H1 (cell line): Measurements from ENCODE around the gene STAM. TPM values are rescaled to one million over a fixed set of nuclear protein-coding genes. Genes with fewer than 3 reads are reported as not detected.

Experiments used
- CTCF ChIA-PET: fragments of 300-600 bp; sonication (Branson Sonifier 250); formaldehyde crosslinking; loops from one replicate; lab custom pipeline; 2021; ENCODE audit not compliant: partially characterized antibody; lab: Charles Lee
- POLR2A ChIA-PET: fragments of 300-600 bp; sonication (Branson Sonifier 250); formaldehyde crosslinking; loops from one replicate; lab custom pipeline; 2021; ENCODE audit warnings: inconsistent platforms; ENCODE audit not compliant: partially characterized antibody; lab: Charles Lee
- DNase-seq, 2 experiments: peaks; one replicate each; pipeline versions ENCODE4 v3.0.0 to v3.0.0-alpha.2; 2010 to 2022; ENCODE audit warnings: low spot score in 2 of 2, low read depth in 1 of 2, mixed read lengths in 1 of 2
- FAIRE-seq: peaks from 2 replicates; lab custom pipeline; 2011; peaks lifted over from hg19 to GRCh38; lab: Jason Lieb, UNC
- H2AFZ ChIP-seq: 2 replicates; pipeline ENCODE4 v1.8.1; 2012; ENCODE audit warnings: low read length, inconsistent platforms
- H2AK5ac ChIP-seq: 2 replicates; pipeline ENCODE4 v1.6.1; 2013; ENCODE audit warnings: low read depth, low read length
- H2BK120ac ChIP-seq: replicated peaks from 2 replicates; pipeline ENCODE3; 2013; ENCODE audit warnings: low read depth, low read length, inconsistent platforms
- H2BK12ac ChIP-seq: 2 replicates; pipeline ENCODE4 v1.6.1; 2013; ENCODE audit warnings: low read depth, low read length
- H2BK15ac ChIP-seq: 2 replicates; pipeline ENCODE4 v1.6.1; 2013; ENCODE audit warnings: low read length
- H2BK20ac ChIP-seq: 2 replicates; pipeline ENCODE4 v1.6.1; 2013; ENCODE audit warnings: low read length
- H2BK5ac ChIP-seq: 2 replicates; pipeline ENCODE4 v1.6.1; 2013; ENCODE audit warnings: low read depth, low read length
- H3K14ac ChIP-seq: 2 replicates; pipeline ENCODE4 v1.6.1; 2013; ENCODE audit warnings: inconsistent platforms; ENCODE audit not compliant: insufficient read length
- H3K18ac ChIP-seq: 2 replicates; pipeline ENCODE4 v1.6.1; 2013; ENCODE audit warnings: low read length; ENCODE audit errors: extremely low read depth
- H3K23ac ChIP-seq: 2 replicates; pipeline ENCODE4 v1.6.1; 2013; ENCODE audit warnings: inconsistent platforms; ENCODE audit not compliant: insufficient read length
- H3K23me2 ChIP-seq: 2 replicates; pipeline ENCODE4 v1.6.1; 2013; ENCODE audit warnings: low read depth, low read length
- H3K27ac ChIP-seq: 2 replicates; pipeline ENCODE4 v1.6.1; 2011; ENCODE audit warnings: low read depth, low read length, inconsistent platforms
- H3K27me3 ChIP-seq, 4 experiments: replicated peaks in 1 of 4; 1 replicate in 1 of 4; 2 replicates in 3 of 4; pipeline versions ENCODE4 v1.6.1 to v1.8.1; 2011 to 2013; ENCODE audit warnings: low read length in 3 of 4, mild to moderate bottlenecking in 3 of 4, inconsistent platforms in 2 of 4, mixed read lengths in 2 of 4, moderate library complexity in 1 of 4; ENCODE audit not compliant: control insufficient read depth in 3 of 4, insufficient read depth in 3 of 4; ENCODE audit errors: extremely low read depth in 1 of 4
- H3K36me3 ChIP-seq, 4 experiments: 2 replicates each; pipeline versions ENCODE4 v1.6.1 to v1.8.1; 2011 to 2013; ENCODE audit warnings: mild to moderate bottlenecking in 4 of 4, low read length in 3 of 4, moderate library complexity in 2 of 4, control low read depth in 1 of 4, inconsistent platforms in 1 of 4; ENCODE audit not compliant: insufficient read depth in 4 of 4, control insufficient read depth in 2 of 4
- H3K4ac ChIP-seq: replicated peaks from 2 replicates; pipeline ENCODE3; 2013; ENCODE audit warnings: low read length, low read depth, mixed read lengths, inconsistent platforms; ENCODE audit not compliant: insufficient read length
- H3K4me1 ChIP-seq, 4 experiments: replicated peaks in 1 of 4; 1 replicate in 1 of 4; 2 replicates in 3 of 4; pipeline versions ENCODE4 v1.6.1 to v1.8.1; 2011 to 2013; ENCODE audit warnings: low read length in 3 of 4, inconsistent platforms in 2 of 4, mixed read lengths in 1 of 4; ENCODE audit not compliant: insufficient read depth in 4 of 4, control insufficient read depth in 3 of 4
- H3K4me2 ChIP-seq, 2 experiments: 2 replicates each; pipeline versions ENCODE4 v1.6.1 to v1.8.1; 2011 to 2013; ENCODE audit warnings: low read depth in 2 of 2, low read length in 2 of 2, control low read depth in 1 of 2, inconsistent platforms in 1 of 2, mild to moderate bottlenecking in 1 of 2; ENCODE audit not compliant: insufficient read depth in 1 of 2
- H3K4me3 ChIP-seq, 4 experiments: fragments of 200-600, 300-600 bp in 1 of 4; sonication (generic), shearing (Covaris generic), sonication (Bioruptor Twin) in 1 of 4; 2 replicates each; pipeline versions ENCODE4 v1.5.1 to v1.8.1; 2011 to 2016; ENCODE audit warnings: low read length in 4 of 4, low read depth in 3 of 4, control low read depth in 2 of 4, inconsistent platforms in 2 of 4, mild to moderate bottlenecking in 2 of 4, mixed read lengths in 1 of 4, moderate library complexity in 1 of 4; ENCODE audit not compliant: insufficient read depth in 2 of 4; ENCODE audit errors: extremely low read depth in 1 of 4
- H3K56ac ChIP-seq: replicated peaks from 2 replicates; pipeline ENCODE3; 2013; ENCODE audit warnings: low read depth, mild to moderate bottlenecking, mixed read lengths, low read length, inconsistent platforms; ENCODE audit not compliant: insufficient read length
- H3K79me1 ChIP-seq: 2 replicates; pipeline ENCODE4 v1.6.1; 2013; ENCODE audit warnings: low read depth, low read length, control low read depth
- H3K79me2 ChIP-seq, 2 experiments: 2 replicates each; pipeline versions ENCODE4 v1.6.1 to v1.8.1; 2012 to 2013; ENCODE audit warnings: low read length in 2 of 2, mild to moderate bottlenecking in 2 of 2, inconsistent platforms in 1 of 2; ENCODE audit not compliant: insufficient read depth in 2 of 2, control insufficient read depth in 1 of 2
- H3K9ac ChIP-seq, 4 experiments: replicated peaks in 1 of 4; 1 replicate in 1 of 4; 2 replicates in 3 of 4; pipeline versions ENCODE4 v1.6.1 to v1.8.1; 2011 to 2013; ENCODE audit warnings: low read depth in 3 of 4, low read length in 3 of 4, control low read depth in 2 of 4, mild to moderate bottlenecking in 2 of 4, moderate library complexity in 2 of 4, inconsistent platforms in 1 of 4; ENCODE audit errors: extremely low read depth in 1 of 4
- H3K9me3 ChIP-seq, 2 experiments: 2 replicates each; pipeline versions ENCODE4 v1.6.1 to v1.8.1; 2012 to 2013; ENCODE audit warnings: mild to moderate bottlenecking in 2 of 2, moderate library complexity in 2 of 2, control low read depth in 1 of 2, inconsistent platforms in 1 of 2, low read depth in 1 of 2, low read length in 1 of 2, mixed read lengths in 1 of 2; ENCODE audit not compliant: insufficient read depth in 2 of 2
- H4K20me1 ChIP-seq, 2 experiments: replicated peaks in 1 of 2; 2 replicates each; pipeline versions ENCODE3 to v1.8.1; 2011 to 2013; ENCODE audit warnings: inconsistent platforms in 2 of 2, low read length in 2 of 2, mild to moderate bottlenecking in 1 of 2; ENCODE audit not compliant: insufficient read depth in 2 of 2, control insufficient read depth in 1 of 2
- H4K5ac ChIP-seq: 2 replicates; pipeline ENCODE4 v1.6.1; 2013; ENCODE audit warnings: low read length, low read depth, mixed read lengths, inconsistent platforms; ENCODE audit not compliant: insufficient read length
- H4K8ac ChIP-seq: 2 replicates; pipeline ENCODE4 v1.8.0; 2013; ENCODE audit warnings: mild to moderate bottlenecking, moderate library complexity, low read length, inconsistent platforms; ENCODE audit not compliant: insufficient read depth; ENCODE audit errors: extremely low read depth
- H4K91ac ChIP-seq: replicated peaks from 2 replicates; pipeline ENCODE3; 2013; ENCODE audit warnings: low read length, mixed read lengths, inconsistent platforms; ENCODE audit not compliant: insufficient read length
- BACH1 ChIP-seq: IDR thresholded peaks from 2 replicates; pipeline ENCODE4 v1.6.1; 2012; ENCODE audit warnings: low read length, improper control_type of control experiment
- CEBPB ChIP-seq: IDR thresholded peaks from 2 replicates; pipeline ENCODE4 v1.6.1; 2012; ENCODE audit warnings: low read depth, low read length
- EP300 ChIP-seq, 2 experiments: IDR thresholded peaks; 1 replicate in 1 of 2; 2 replicates in 1 of 2; pipeline ENCODE4 v1.6.1; 2011 to 2012; ENCODE audit warnings: low read depth in 2 of 2, low read length in 2 of 2, mild to moderate bottlenecking in 2 of 2, borderline replicate concordance in 1 of 2, inconsistent platforms in 1 of 2, moderate library complexity in 1 of 2
- EZH2 ChIP-seq: fragments of 200-600 bp; sonication (generic); IDR thresholded peaks from 2 replicates; pipeline ENCODE4 v1.7.1; 2012; ENCODE audit warnings: low read depth, mild to moderate bottlenecking, moderate library complexity, low read length, inconsistent platforms; ENCODE audit not compliant: severe bottlenecking
- JUND ChIP-seq: IDR thresholded peaks from 2 replicates; pipeline ENCODE4 v1.6.1; 2011; ENCODE audit warnings: mild to moderate bottlenecking, improper control_type of control experiment, low read length
- MAFK ChIP-seq: IDR thresholded peaks from 2 replicates; pipeline ENCODE4 v1.6.1; 2012; ENCODE audit warnings: low read depth, mild to moderate bottlenecking, improper control_type of control experiment, low read length
- RFX5 ChIP-seq: IDR thresholded peaks from 2 replicates; pipeline ENCODE4 v1.6.1; 2011; ENCODE audit warnings: low read depth, low read length, improper control_type of control experiment, borderline replicate concordance
- SAP30 ChIP-seq: fragments of 300-600 bp; sonication (generic); IDR thresholded peaks from 2 replicates; pipeline ENCODE4 v1.7.1; 2012; ENCODE audit warnings: low read length, moderate library complexity, mild to moderate bottlenecking, inconsistent platforms; ENCODE audit not compliant: insufficient read depth, insufficient replicate concordance
- TEAD4 ChIP-seq: IDR thresholded peaks from 2 replicates; pipeline ENCODE4 v1.6.1; 2012; ENCODE audit warnings: low read depth, low read length, inconsistent platforms, mixed read lengths
- YY1 ChIP-seq: IDR thresholded peaks from 2 replicates; pipeline ENCODE4 v1.6.1; 2011; ENCODE audit warnings: low read depth, mild to moderate bottlenecking, low read length
- polyA plus RNA-seq, 7 experiments: library from polyadenylated mRNA; depleted of rRNA in 3 of 7; stranded (reverse) in 5 of 7; unstranded in 2 of 7; fragments of >200 nt in 5 of 7; fragments of 200-250 nt in 2 of 7; gene quantifications; 1 replicate in 5 of 7; 2 replicates in 1 of 7; 4 replicates in 1 of 7; pipeline versions ENCODE4 v1.2.1 to v1.2.3, GENCODE V29; 2011 to 2013; ENCODE audit warnings: missing spikeins in 2 of 7, mixed read lengths in 2 of 7
- total RNA-seq: library from RNA; stranded (reverse); fragmentation: NEBNext Ultra II Directional; extraction: Animal tissue kit (Norgen Biotek cat#: 25700); gene quantifications from 2 replicates; pipeline ENCODE4 v1.2.1, GENCODE V29; 2021
- TF ChIP-seq, protein P1 (sequence below): IDR thresholded peaks from 2 replicates; pipeline ENCODE4 v1.6.1; 2011; ENCODE audit warnings: low read length, improper control_type of control experiment
- TF ChIP-seq, protein P2 (sequence below): IDR thresholded peaks from 2 replicates; pipeline ENCODE4 v1.6.1; 2012; ENCODE audit warnings: inconsistent platforms
- TF ChIP-seq, protein P3 (sequence below): IDR thresholded peaks from 2 replicates; pipeline ENCODE4 v1.6.1; 2012; ENCODE audit warnings: inconsistent platforms

The STAM gene
- total and polyA plus RNA-seq, 2 of the 8 experiments (the other 6 are each of a cell fraction or from before 2014, with no cell fraction given) = 22.0 to 27.8 TPM

DNA sequence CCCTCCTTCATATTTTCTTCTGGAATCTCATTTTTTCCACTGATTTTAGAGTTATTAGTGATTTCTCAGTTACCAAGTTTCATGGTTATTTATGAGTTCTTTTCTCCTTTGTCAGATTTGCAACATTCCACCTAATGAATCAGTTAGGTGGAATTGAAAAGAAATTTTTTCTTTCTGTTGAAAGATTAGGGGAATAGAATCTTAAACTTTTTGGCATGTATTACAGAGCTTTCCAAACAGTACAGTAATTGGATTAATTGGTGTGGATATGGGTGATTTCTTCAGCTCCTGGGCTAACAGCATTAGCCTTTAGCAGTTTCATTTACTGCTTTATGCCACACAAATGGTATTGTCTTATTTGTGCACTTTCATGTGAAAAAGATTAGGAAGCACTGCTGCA, 17.0 kb downstream of the STAM start:
- H3K56ac ChIP-seq = no peak overlapping the region
- H4K5ac ChIP-seq = no peak overlapping the region
- no peak overlapping the region for H2BK5ac ChIP-seq
- no peak overlapping the region for H2BK20ac ChIP-seq
- no peak overlapping the region for H3K14ac ChIP-seq
- H3K79me1 ChIP-seq = no peaks in the 10 kb centered on the region
- no peak overlapping the region for H3K23ac ChIP-seq
- no peak overlapping the region for H2BK15ac ChIP-seq
- H3K9ac ChIP-seq = no peak overlapping the region
- H3K18ac ChIP-seq = no peak overlapping the region
- CTCF ChIA-PET = interaction anchor here (1.1 kb wide), 1 partner anchor 10 kb away, joined by 3 read pairs; no protein-coding TSS in a partner anchor
- no peak overlapping the region for H3K4me2 ChIP-seq
- peaks cover 3 to 83% of the 10 kb centered on the region in 2 experiments for H3K79me2 ChIP-seq
- peaks cover 0 to 2% of the 10 kb centered on the region in 2 experiments for H4K20me1 ChIP-seq
- no peak overlapping the region for H2BK120ac ChIP-seq
- DNase-seq = no peak
- no peak overlapping the region for H4K91ac ChIP-seq
- H3K4me3 ChIP-seq = no peak overlapping the region
- no peak overlapping the region for H2AK5ac ChIP-seq
- FAIRE-seq = no peak
- H3K4ac ChIP-seq = no peak overlapping the region
- H3K4me1 ChIP-seq = peaks cover 0 to 4% (median 0%) of the 10 kb centered on the region in 4 experiments; a peak in 1 of 7 replicates
- H2AFZ ChIP-seq = no peak overlapping the region
- H2BK12ac ChIP-seq = no peak overlapping the region
- H3K9me3 ChIP-seq = 0 out of 4 replicates have a peak, but pooled peaks cover 0 to 10% of the 10 kb centered on the region in 2 experiments
- H3K27ac ChIP-seq = no peak overlapping the region
- POLR2A ChIA-PET = no interaction called here
- H3K36me3 ChIP-seq = peaks cover 0 to 8% (median 0%) of the 10 kb centered on the region in 4 experiments; a peak in 1 of 8 replicates
- H3K27me3 ChIP-seq = no peaks in the 10 kb centered on the region
- no peak overlapping the region for H4K8ac ChIP-seq
- no peaks in the 10 kb centered on the region for H3K23me2 ChIP-seq
- TF ChIP-seq EP300 (IDR thresholded peaks at IDR 0.05; ENCODE audit: borderline replicate concordance in 1 of 2, low read depth in 2 of 2, low read length in 2 of 2) (no peak), EZH2 (no peak), BACH1 (no peak), CEBPB (no peak), RFX5 (no peak), JUND (no peak), SAP30 (no peak), YY1 (no peak), MAFK (no peak), TEAD4 (no peak)
- TF ChIP-seq, protein P1, sequence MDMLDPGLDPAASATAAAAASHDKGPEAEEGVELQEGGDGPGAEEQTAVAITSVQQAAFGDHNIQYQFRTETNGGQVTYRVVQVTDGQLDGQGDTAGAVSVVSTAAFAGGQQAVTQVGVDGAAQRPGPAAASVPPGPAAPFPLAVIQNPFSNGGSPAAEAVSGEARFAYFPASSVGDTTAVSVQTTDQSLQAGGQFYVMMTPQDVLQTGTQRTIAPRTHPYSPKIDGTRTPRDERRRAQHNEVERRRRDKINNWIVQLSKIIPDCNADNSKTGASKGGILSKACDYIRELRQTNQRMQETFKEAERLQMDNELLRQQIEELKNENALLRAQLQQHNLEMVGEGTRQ = no peak
- TF ChIP-seq, protein P2, sequence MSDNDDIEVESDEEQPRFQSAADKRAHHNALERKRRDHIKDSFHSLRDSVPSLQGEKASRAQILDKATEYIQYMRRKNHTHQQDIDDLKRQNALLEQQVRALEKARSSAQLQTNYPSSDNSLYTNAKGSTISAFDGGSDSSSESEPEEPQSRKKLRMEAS = no peak
- TF ChIP-seq, protein P3, sequence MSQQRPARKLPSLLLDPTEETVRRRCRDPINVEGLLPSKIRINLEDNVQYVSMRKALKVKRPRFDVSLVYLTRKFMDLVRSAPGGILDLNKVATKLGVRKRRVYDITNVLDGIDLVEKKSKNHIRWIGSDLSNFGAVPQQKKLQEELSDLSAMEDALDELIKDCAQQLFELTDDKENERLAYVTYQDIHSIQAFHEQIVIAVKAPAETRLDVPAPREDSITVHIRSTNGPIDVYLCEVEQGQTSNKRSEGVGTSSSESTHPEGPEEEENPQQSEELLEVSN = no peak
